ENCODE measurements around the gene TUT7.

DNA sequence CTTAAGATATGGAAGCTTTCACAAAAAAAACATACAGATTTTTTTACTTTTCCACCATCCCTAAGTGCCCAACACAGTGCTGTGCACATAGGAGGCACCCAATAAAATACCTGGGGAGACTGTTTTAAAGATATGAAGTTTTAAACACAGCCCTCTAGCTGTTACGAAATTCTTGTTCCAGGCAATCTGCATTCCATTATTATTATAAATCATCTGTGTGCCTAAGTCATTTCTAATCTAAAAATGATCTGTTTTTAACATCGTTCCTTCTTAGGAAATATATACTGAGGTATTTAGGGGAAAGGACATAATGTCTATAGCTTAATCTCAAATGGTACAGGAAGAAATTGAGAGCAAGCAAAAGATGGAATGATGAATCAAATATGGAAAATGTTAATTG, 39.1 kb downstream of the TUT7 start:
- TF ChIP-seq, protein P1, sequence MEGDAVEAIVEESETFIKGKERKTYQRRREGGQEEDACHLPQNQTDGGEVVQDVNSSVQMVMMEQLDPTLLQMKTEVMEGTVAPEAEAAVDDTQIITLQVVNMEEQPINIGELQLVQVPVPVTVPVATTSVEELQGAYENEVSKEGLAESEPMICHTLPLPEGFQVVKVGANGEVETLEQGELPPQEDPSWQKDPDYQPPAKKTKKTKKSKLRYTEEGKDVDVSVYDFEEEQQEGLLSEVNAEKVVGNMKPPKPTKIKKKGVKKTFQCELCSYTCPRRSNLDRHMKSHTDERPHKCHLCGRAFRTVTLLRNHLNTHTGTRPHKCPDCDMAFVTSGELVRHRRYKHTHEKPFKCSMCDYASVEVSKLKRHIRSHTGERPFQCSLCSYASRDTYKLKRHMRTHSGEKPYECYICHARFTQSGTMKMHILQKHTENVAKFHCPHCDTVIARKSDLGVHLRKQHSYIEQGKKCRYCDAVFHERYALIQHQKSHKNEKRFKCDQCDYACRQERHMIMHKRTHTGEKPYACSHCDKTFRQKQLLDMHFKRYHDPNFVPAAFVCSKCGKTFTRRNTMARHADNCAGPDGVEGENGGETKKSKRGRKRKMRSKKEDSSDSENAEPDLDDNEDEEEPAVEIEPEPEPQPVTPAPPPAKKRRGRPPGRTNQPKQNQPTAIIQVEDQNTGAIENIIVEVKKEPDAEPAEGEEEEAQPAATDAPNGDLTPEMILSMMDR (IDR thresholded peaks at IDR 0.05), result no peak
- TF ChIP-seq TCF7L2 (IDR thresholded peaks at IDR 0.05; ENCODE audit: low read depth, low read length) (no peak), SIN3A (IDR thresholded peaks at IDR 0.05; ENCODE audit: borderline replicate concordance, insufficient read depth, low read depth, low read length) (no peak), POLR2AphosphoS5 (IDR thresholded peaks at IDR 0.05; ENCODE audit: low read depth, low read length) (no peak)
- TF ChIP-seq, protein P2, sequence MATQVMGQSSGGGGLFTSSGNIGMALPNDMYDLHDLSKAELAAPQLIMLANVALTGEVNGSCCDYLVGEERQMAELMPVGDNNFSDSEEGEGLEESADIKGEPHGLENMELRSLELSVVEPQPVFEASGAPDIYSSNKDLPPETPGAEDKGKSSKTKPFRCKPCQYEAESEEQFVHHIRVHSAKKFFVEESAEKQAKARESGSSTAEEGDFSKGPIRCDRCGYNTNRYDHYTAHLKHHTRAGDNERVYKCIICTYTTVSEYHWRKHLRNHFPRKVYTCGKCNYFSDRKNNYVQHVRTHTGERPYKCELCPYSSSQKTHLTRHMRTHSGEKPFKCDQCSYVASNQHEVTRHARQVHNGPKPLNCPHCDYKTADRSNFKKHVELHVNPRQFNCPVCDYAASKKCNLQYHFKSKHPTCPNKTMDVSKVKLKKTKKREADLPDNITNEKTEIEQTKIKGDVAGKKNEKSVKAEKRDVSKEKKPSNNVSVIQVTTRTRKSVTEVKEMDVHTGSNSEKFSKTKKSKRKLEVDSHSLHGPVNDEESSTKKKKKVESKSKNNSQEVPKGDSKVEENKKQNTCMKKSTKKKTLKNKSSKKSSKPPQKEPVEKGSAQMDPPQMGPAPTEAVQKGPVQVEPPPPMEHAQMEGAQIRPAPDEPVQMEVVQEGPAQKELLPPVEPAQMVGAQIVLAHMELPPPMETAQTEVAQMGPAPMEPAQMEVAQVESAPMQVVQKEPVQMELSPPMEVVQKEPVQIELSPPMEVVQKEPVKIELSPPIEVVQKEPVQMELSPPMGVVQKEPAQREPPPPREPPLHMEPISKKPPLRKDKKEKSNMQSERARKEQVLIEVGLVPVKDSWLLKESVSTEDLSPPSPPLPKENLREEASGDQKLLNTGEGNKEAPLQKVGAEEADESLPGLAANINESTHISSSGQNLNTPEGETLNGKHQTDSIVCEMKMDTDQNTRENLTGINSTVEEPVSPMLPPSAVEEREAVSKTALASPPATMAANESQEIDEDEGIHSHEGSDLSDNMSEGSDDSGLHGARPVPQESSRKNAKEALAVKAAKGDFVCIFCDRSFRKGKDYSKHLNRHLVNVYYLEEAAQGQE (IDR thresholded peaks at IDR 0.05; ENCODE audit: insufficient read depth in 1 of 2, low read depth in 2 of 2, low read length in 1 of 2), result no peak
